ENCODE measurements around the gene STK4. TPM values are rescaled to one million over a fixed set of nuclear protein-coding genes. Genes with fewer than 3 reads are reported as not detected.
A peak's percentile ranks its signal among the peaks of the same experiment; 100 is the strongest.

Gene STK4
- total RNA-seq, 2 experiments from 2014 or later, result 205 to 229 TPM

GRCh38 chr20:45044601-45045000 lies 78.3 kb downstream of the STK4 start:
- H3K4me3 Mint-ChIP-seq, result no peak overlapping the region
- H3K4me1 Mint-ChIP-seq, result peaks cover 39% of the 10 kb centered on the region
- POLR2A ChIA-PET, result interaction anchor here (0.6 to 1.1 kb wide), 3 partner anchors 13 to 51 kb away, joined by 3 to 6 read pairs (median 3); no protein-coding TSS in a partner anchor
- no peaks in the 10 kb centered on the region for H3K27me3 Mint-ChIP-seq
- no peaks in the 10 kb centered on the region for H3K9me3 Mint-ChIP-seq
- ATAC-seq (ENCODE audit: low read depth), result no peak
- H3K27ac Mint-ChIP-seq, result no peak overlapping the region
- no peak for DNase-seq
- peaks cover 30% of the 10 kb centered on the region for H3K36me3 Mint-ChIP-seq

- POLR2A ChIA-PET, result no interaction called here
- H3K4me1 Mint-ChIP-seq, result peaks cover 40% of the 10 kb centered on the region
- no peaks in the 10 kb centered on the region for H3K27me3 Mint-ChIP-seq
- no peaks in the 10 kb centered on the region for H3K9me3 Mint-ChIP-seq
- peaks cover 21% of the 10 kb centered on the region for H3K36me3 Mint-ChIP-seq
- no peak overlapping the region for H3K4me3 Mint-ChIP-seq
- ATAC-seq (ENCODE audit: low read depth) (no peak), DNase-seq (no peak)
- H3K27ac Mint-ChIP-seq, result no peak overlapping the region
Measured at GRCh38 chr20:45047581-45048119, 81.3 kb downstream of the STK4 start.

- ATAC-seq (ENCODE audit: low read depth) (no peak), DNase-seq (no peak)
- peaks cover 46% of the 10 kb centered on the region for H3K4me1 Mint-ChIP-seq
- no peaks in the 10 kb centered on the region for H3K27me3 Mint-ChIP-seq
- H3K36me3 Mint-ChIP-seq, result peaks cover 16% of the 10 kb centered on the region
- H3K4me3 Mint-ChIP-seq, result peak overlapping the region; percentile 38
- peak overlapping the region; percentile 53 for H3K27ac Mint-ChIP-seq
- POLR2A ChIA-PET, result no interaction called here
- H3K9me3 Mint-ChIP-seq, result no peaks in the 10 kb centered on the region
Measured at GRCh38 chr20:45049438-45049837, 83.1 kb downstream of the STK4 start.

- POLR2A ChIA-PET, result no interaction called here
- DNase-seq (no peak), ATAC-seq (ENCODE audit: low read depth) (peak; percentile 27)
- peak overlapping the region; percentile 38 for H3K4me3 Mint-ChIP-seq
- no peaks in the 10 kb centered on the region for H3K27me3 Mint-ChIP-seq
- H3K36me3 Mint-ChIP-seq, result peaks cover 16% of the 10 kb centered on the region
- peaks cover 48% of the 10 kb centered on the region for H3K4me1 Mint-ChIP-seq
- H3K9me3 Mint-ChIP-seq, result no peaks in the 10 kb centered on the region
- peak overlapping the region; percentile 53 for H3K27ac Mint-ChIP-seq
Measured at GRCh38 chr20:45049904-45050471, 83.7 kb downstream of the STK4 start.

GRCh38 chr20:45051204-45052060 lies 85.1 kb downstream of the STK4 start:
- Mint-ChIP-seq H3K9me3 (no peaks in the 10 kb centered on the region), H3K4me1 (peaks cover 60% of the 10 kb centered on the region), H3K27me3 (no peaks in the 10 kb centered on the region), H3K27ac (peak overlapping the region; percentile 67), H3K36me3 (peaks cover 18% of the 10 kb centered on the region), H3K4me3 (peak overlapping the region; percentile 45)
- no peak for DNase-seq
- ATAC-seq (ENCODE audit: low read depth), result no peak
- POLR2A ChIA-PET, result no interaction called here

- peak overlapping the region; percentile 68 for H3K27ac Mint-ChIP-seq
- H3K27me3 Mint-ChIP-seq, result no peaks in the 10 kb centered on the region
- no peaks in the 10 kb centered on the region for H3K9me3 Mint-ChIP-seq
- POLR2A ChIA-PET, result no interaction called here
- H3K36me3 Mint-ChIP-seq, result peaks cover 21% of the 10 kb centered on the region
- H3K4me3 Mint-ChIP-seq, result peak overlapping the region; percentile 39
- peaks cover 61% of the 10 kb centered on the region for H3K4me1 Mint-ChIP-seq
- peak; percentile 80 for ATAC-seq (ENCODE audit: low read depth)
- DNase-seq, result no peak
Measured at GRCh38 chr20:45052698-45053429, 86.6 kb downstream of the STK4 start.

GRCh38 chr20:45053430-45054351 lies 87.4 kb downstream of the STK4 start:
- no peaks in the 10 kb centered on the region for H3K9me3 Mint-ChIP-seq
- POLR2A ChIA-PET, result no interaction called here
- H3K36me3 Mint-ChIP-seq, result peaks cover 21% of the 10 kb centered on the region
- peaks cover 59% of the 10 kb centered on the region for H3K4me1 Mint-ChIP-seq
- H3K27me3 Mint-ChIP-seq, result no peaks in the 10 kb centered on the region
- DNase-seq, result no peak
- H3K27ac Mint-ChIP-seq, result peak overlapping the region; percentile 68
- peak overlapping the region; percentile 39 for H3K4me3 Mint-ChIP-seq
- peak; percentile 16 for ATAC-seq (ENCODE audit: low read depth)

GRCh38 chr20:45055056-45055455 lies 88.7 kb downstream of the STK4 start:
- Mint-ChIP-seq H3K27ac (peak overlapping the region; percentile 10), H3K27me3 (no peaks in the 10 kb centered on the region), H3K9me3 (no peaks in the 10 kb centered on the region), H3K4me1 (peaks cover 51% of the 10 kb centered on the region), H3K36me3 (peaks cover 22% of the 10 kb centered on the region), H3K4me3 (peak overlapping the region; percentile 32)
- POLR2A ChIA-PET, result interaction anchor here (1.0 kb wide), 1 partner anchor 11 kb away, joined by 3 read pairs; no protein-coding TSS in a partner anchor
- no peak for ATAC-seq (ENCODE audit: low read depth)
- no peak for DNase-seq

GRCh38 chr20:45056473-45057173 lies 90.3 kb downstream of the STK4 start:
- H3K27ac Mint-ChIP-seq, result no peak overlapping the region
- H3K9me3 Mint-ChIP-seq, result no peaks in the 10 kb centered on the region
- no peak for ATAC-seq (ENCODE audit: low read depth)
- peaks cover 22% of the 10 kb centered on the region for H3K36me3 Mint-ChIP-seq
- peaks cover 44% of the 10 kb centered on the region for H3K4me1 Mint-ChIP-seq
- POLR2A ChIA-PET, result no interaction called here
- H3K4me3 Mint-ChIP-seq, result no peak overlapping the region
- DNase-seq, result no peak
- H3K27me3 Mint-ChIP-seq, result no peaks in the 10 kb centered on the region

- no peak for ATAC-seq (ENCODE audit: low read depth)
- H3K27me3 Mint-ChIP-seq, result no peaks in the 10 kb centered on the region
- no peak for DNase-seq
- no peak overlapping the region for H3K27ac Mint-ChIP-seq
- peaks cover 29% of the 10 kb centered on the region for H3K4me1 Mint-ChIP-seq
- H3K36me3 Mint-ChIP-seq, result peaks cover 24% of the 10 kb centered on the region
- POLR2A ChIA-PET, result interaction anchor here (0.7 kb wide), 1 partner anchor 40 kb away, joined by 3 read pairs; no protein-coding TSS in a partner anchor
- H3K9me3 Mint-ChIP-seq, result no peaks in the 10 kb centered on the region
- no peak overlapping the region for H3K4me3 Mint-ChIP-seq
Measured at GRCh38 chr20:45058168-45058850, 92.0 kb downstream of the STK4 start.

- H3K36me3 Mint-ChIP-seq, result peaks cover 24% of the 10 kb centered on the region
Measured at GRCh38 chr20:45059022-45059728, 92.9 kb downstream of the STK4 start.

More at GRCh38 chr20:45059022-45059728, 92.9 kb downstream of the STK4 start:
- H3K9me3 Mint-ChIP-seq, result no peaks in the 10 kb centered on the region
- H3K4me1 Mint-ChIP-seq, result peaks cover 25% of the 10 kb centered on the region
- H3K27ac Mint-ChIP-seq, result peak overlapping the region; percentile 26
- no peak for ATAC-seq (ENCODE audit: low read depth)
- no peak overlapping the region for H3K4me3 Mint-ChIP-seq
- no peak for DNase-seq
- POLR2A ChIA-PET, result no interaction called here
- no peaks in the 10 kb centered on the region for H3K27me3 Mint-ChIP-seq
